Esophagus squamous epithelium (tissue), 5 donors: ENCODE measurements around the gene SELP. TPM values are rescaled to one million over a fixed set of nuclear protein-coding genes. Genes with fewer than 3 reads are reported as not detected.

Experiments
- DNase-seq: peaks from one replicate; lab custom pipeline; 2025; lab: John Stamatoyannopoulos, UW
- H3K27ac ChIP-seq, 4 donors: fragments of 200-600 bp; sonication (generic); one replicate each; pipeline ENCODE4 v1.5.1; 2016 to 2019; ENCODE audit warnings: mild to moderate bottlenecking in 1 of 4
- H3K27me3 ChIP-seq, 4 donors: fragments of 200-600 bp; sonication (generic); 1 replicate in 3 of 4; 2 replicates in 1 of 4; pipeline versions ENCODE4 v1.5.1 to v1.6.0; 2017 to 2021; ENCODE audit warnings: antibody characterized with exemption in 1 of 4
- H3K36me3 ChIP-seq, 3 donors: fragments of 200-600 bp; sonication (generic); one replicate each; pipeline ENCODE4 v1.5.1; 2016 to 2019
- H3K4me1 ChIP-seq, 3 donors: fragments of 200-600 bp; sonication (generic); one replicate each; pipeline ENCODE4 v1.5.1; 2017 to 2019
- H3K4me3 ChIP-seq, 4 donors: fragments of 200-600 bp; sonication (generic); 1 replicate in 3 of 4; 2 replicates in 1 of 4; pipeline ENCODE4 v1.5.1; 2016 to 2019; ENCODE audit warnings: mild to moderate bottlenecking in 2 of 4, moderate library complexity in 1 of 4
- H3K9me3 ChIP-seq, 3 donors: fragments of 200-600 bp; sonication (generic); one replicate each; pipeline ENCODE4 v1.5.1; 2016 to 2019
- CTCF ChIP-seq, 6 experiments: fragments of 450-650 bp in 4 of 6; fragments of 200-600 bp in 2 of 6; sonication (generic) in 2 of 6; IDR thresholded peaks; one replicate each; pipeline ENCODE4 v1.5.1; 2016 to 2019; ENCODE audit warnings: antibody characterized with exemption in 6 of 6, mild to moderate bottlenecking in 4 of 6, moderate library complexity in 4 of 6
- POLR2A ChIP-seq, 4 donors: fragments of 450-650 bp; IDR thresholded peaks; one replicate each; pipeline ENCODE4 v1.6.1; 2017; ENCODE audit warnings: antibody characterized with exemption in 4 of 4, mild to moderate bottlenecking in 4 of 4, moderate library complexity in 3 of 4
- WGBS, 2 donors: methylation state at CpG; one replicate each; pipeline ENCODE4 v1.1.5; 2018; 5-methylcytosine and 5-hydroxymethylcytosine counted together
- intact Hi-C: fragments of 100-400 bp; cut with DNase I; formaldehyde crosslinking; loops from one replicate; pipeline ENCODE4 v1.15.0; 2022
- total RNA-seq, 4 donors: library from RNA; depleted of rRNA; stranded (reverse); fragments of >200 nt; gene quantifications; one replicate each; pipeline ENCODE4 v1.1.0, GENCODE V29; 2016
- donor health status: DM: yes; HTN: yes; CAD: no.

Gene SELP
- total RNA-seq, 4 donors from 2014 or later, result 0.19 to 15.1 (median 3.1) TPM

- 8 to 22% methylated on average over 4 of the region's 4 CpGs for WGBS, 2 donors
- no peaks in the 10 kb centered on the region for H3K36me3 ChIP-seq
- no peak for TF ChIP-seq POLR2A (IDR thresholded peaks at IDR 0.05)
- no peak for TF ChIP-seq CTCF (IDR thresholded peaks at IDR 0.05)
- H3K4me3 ChIP-seq, result no peak overlapping the region
- no peak for DNase-seq
- H3K9me3 ChIP-seq, result no peaks in the 10 kb centered on the region
- intact Hi-C loops, result no loop called here
- H3K4me1 ChIP-seq, result peaks cover 0 to 10% (median 3%) of the 10 kb centered on the region in 3 donors
- H3K27me3 ChIP-seq, result peaks cover 0 to 51% (median 0%) of the 10 kb centered on the region in 4 donors
- H3K27ac ChIP-seq, result no peak overlapping the region
Observed at GRCh38 chr1:169584483-169585144, 45.3 kb downstream of the SELP start.

DNA sequence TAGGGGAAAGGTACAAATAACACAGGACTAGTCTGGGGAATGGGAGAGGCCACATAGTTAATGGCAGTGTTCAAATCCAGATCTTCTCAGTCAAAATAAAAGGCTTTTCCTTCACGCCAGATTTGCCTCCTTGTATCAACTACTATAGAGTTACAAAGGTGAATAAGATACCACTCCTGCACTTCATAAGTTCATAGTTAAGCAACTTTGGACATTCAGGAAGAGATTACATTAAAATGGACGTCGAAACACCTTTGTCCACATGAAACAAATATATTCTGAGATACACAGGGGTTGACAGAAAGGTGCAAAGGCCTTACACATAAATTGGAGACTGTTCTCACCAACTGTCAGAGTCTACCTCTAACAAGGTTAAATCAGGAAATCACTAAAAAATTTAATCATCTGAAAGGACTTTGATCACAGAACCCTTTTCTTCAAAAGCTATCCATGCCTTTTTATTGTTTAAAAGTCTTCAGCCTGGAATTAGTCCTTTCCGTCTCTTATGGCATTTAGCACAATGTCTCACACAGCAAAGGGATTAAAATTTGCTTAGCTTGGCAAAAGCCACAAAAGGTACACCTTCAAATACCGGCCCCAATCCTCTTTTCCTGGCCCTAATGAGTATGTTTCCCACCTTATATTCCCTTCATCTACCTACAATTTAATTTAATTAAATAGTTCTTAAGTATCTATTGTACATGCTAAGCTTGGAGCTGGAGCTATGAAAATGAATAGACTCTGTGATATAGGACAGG lies 51.8 kb downstream of the SELP start:
- H3K36me3 ChIP-seq, result no peaks in the 10 kb centered on the region
- no peak overlapping the region for H3K27ac ChIP-seq
- intact Hi-C loops, result no loop called here
- no peak overlapping the region for H3K4me3 ChIP-seq
- no peaks in the 10 kb centered on the region for H3K9me3 ChIP-seq
- peaks cover 0 to 24% (median 0%) of the 10 kb centered on the region in 4 donors for H3K27me3 ChIP-seq
- H3K4me1 ChIP-seq, result no peaks in the 10 kb centered on the region
- WGBS, 2 donors, result 52 to 70% methylated on average over 5 of the region's 5 CpGs
- no peak for DNase-seq
- no peak for TF ChIP-seq CTCF (IDR thresholded peaks at IDR 0.05)

DNA sequence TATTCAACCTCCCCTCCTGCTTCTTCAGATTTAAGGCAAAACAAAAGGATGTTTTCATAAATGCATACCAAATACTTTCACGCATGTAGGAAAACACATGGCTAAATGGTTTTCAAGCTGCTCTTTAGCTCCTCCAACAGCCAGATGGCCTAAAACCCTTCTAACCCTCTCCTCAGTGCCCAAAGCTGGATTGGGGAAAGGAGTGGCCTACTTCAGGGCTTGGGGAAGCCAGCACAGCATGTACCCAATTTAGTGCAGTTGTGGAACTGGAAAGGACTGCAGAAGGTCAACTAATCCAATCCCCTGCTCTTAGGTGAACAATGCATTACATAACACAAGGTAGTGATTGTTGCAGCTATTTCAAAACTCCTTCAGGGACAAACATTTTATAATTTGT lies 53.0 kb downstream of the SELP start:
- H3K36me3 ChIP-seq, result no peaks in the 10 kb centered on the region
- intact Hi-C loops, result no loop called here
- no peak overlapping the region for H3K4me3 ChIP-seq
- no peak for DNase-seq
- peaks cover 0 to 17% (median 0%) of the 10 kb centered on the region in 4 donors for H3K27me3 ChIP-seq
- H3K9me3 ChIP-seq, result no peaks in the 10 kb centered on the region
- TF ChIP-seq CTCF (IDR thresholded peaks at IDR 0.05) (no peak), POLR2A (IDR thresholded peaks at IDR 0.05) (no peak)
- WGBS, 2 donors, result 64 to 78% methylated on average over 1 of the region's 1 CpG
- no peak overlapping the region for H3K27ac ChIP-seq
- H3K4me1 ChIP-seq, result no peaks in the 10 kb centered on the region

- intact Hi-C loops, result no loop called here
Observed at GRCh38 chr1:169576241-169576934, 53.5 kb downstream of the SELP start.

More at GRCh38 chr1:169576241-169576934, 53.5 kb downstream of the SELP start:
- no peak overlapping the region for H3K4me3 ChIP-seq
- H3K4me1 ChIP-seq, result no peaks in the 10 kb centered on the region
- 57 to 62% methylated on average over 5 of the region's 5 CpGs for WGBS, 2 donors
- no peak for DNase-seq
- H3K27me3 ChIP-seq, result peaks cover 0 to 11% (median 0%) of the 10 kb centered on the region in 4 donors
- no peak overlapping the region for H3K27ac ChIP-seq
- H3K36me3 ChIP-seq, result no peaks in the 10 kb centered on the region
- no peaks in the 10 kb centered on the region for H3K9me3 ChIP-seq
- TF ChIP-seq CTCF (IDR thresholded peaks at IDR 0.05) (no peak), POLR2A (IDR thresholded peaks at IDR 0.05) (no peak)
